Spinal cord (tissue), 10 donors: ENCODE data around the gene CEBPA. TPM values are rescaled to one million over a fixed set of nuclear protein-coding genes. Genes with fewer than 3 reads are reported as not detected.
A peak's percentile ranks its signal among the peaks of the same experiment; 100 is the strongest.

Source experiments
- DNase-seq, 6 donors: peaks; one replicate each; pipeline versions ENCODE4 v3.0.0 to v3.0.0-alpha.2; 2013 to 2015; ENCODE audit warnings: low spot score in 6 of 6, low read depth in 4 of 6
- H3K27ac ChIP-seq: one replicate; pipeline ENCODE4 v1.5.1; 2013; ENCODE audit warnings: low read depth, low read length, control low read depth
- H3K27me3 ChIP-seq: one replicate; pipeline ENCODE4 v1.6.1; 2013; ENCODE audit warnings: low read length; ENCODE audit not compliant: control insufficient read depth, insufficient read depth
- H3K36me3 ChIP-seq: one replicate; pipeline ENCODE4 v1.6.1; 2013; ENCODE audit warnings: low read length; ENCODE audit not compliant: control insufficient read depth, insufficient read depth
- H3K4me1 ChIP-seq: one replicate; pipeline ENCODE4 v1.6.1; 2013; ENCODE audit warnings: low read length; ENCODE audit not compliant: control insufficient read depth, insufficient read depth
- H3K4me3 ChIP-seq: one replicate; pipeline ENCODE4 v1.5.1; 2013; ENCODE audit warnings: low read depth, low read length, control low read depth
- H3K9me3 ChIP-seq: one replicate; pipeline ENCODE4 v1.6.1; 2013; ENCODE audit warnings: low read length; ENCODE audit not compliant: control insufficient read depth, insufficient read depth
- WGBS: methylation state at CpG from one replicate; pipeline ENCODE4 v1.1.5; 2013; ENCODE audit warnings: missing lambda C conversion rate; ENCODE audit not compliant: insufficient coverage; 5-methylcytosine and 5-hydroxymethylcytosine counted together
- long read RNA-seq, 4 donors: transcript quantifications; one replicate each; lab custom pipeline, GENCODE V29; 2026
- polyA plus RNA-seq, 2 donors: library from polyadenylated mRNA; unstranded; fragments of 120-200 nt; gene quantifications; one replicate each; pipeline ENCODE4 v1.2.1, GENCODE V29; 2013; ENCODE audit not compliant: insufficient read length in 2 of 2
- total RNA-seq, 2 donors: library from RNA; depleted of rRNA in 1 of 2; stranded (reverse); fragments of 120-200 nt in 1 of 2; fragments of >200 nt in 1 of 2; gene quantifications; one replicate each; pipeline versions ENCODE4 v1.2.3 to v1.2.4, GENCODE V29; 2013 to 2014
- donor health status: healthy.

Gene CEBPA
- total RNA-seq (1 to 10 TPM; 5.1 to 6.4 TPM), polyA plus RNA-seq (1 to 10 TPM; 6.0 to 6.7 TPM)
- long read RNA-seq, donor 1, transcript CEBPA-201 (1 exons, 2,631 nt) = major isoform, 13 of 13 reads
- long read RNA-seq, donor 1, partial matches to known transcripts = 0 of 13 reads
- long read RNA-seq, donor 1, other reads (novel, unspliced or antisense) = 0 of 13 reads
- long read RNA-seq, donor 2, transcript CEBPA-201 (1 exons, 2,631 nt) = major isoform, 5 of 5 reads
- long read RNA-seq, donor 2, partial matches to known transcripts = 0 of 5 reads
- long read RNA-seq, donor 2, other reads (novel, unspliced or antisense) = 0 of 5 reads
- long read RNA-seq, donor 3, partial matches to known transcripts = 0 of 4 reads
- long read RNA-seq, donor 3, other reads (novel, unspliced or antisense) = 0 of 4 reads
- long read RNA-seq, donor 4, transcript CEBPA-201 (1 exons, 2,631 nt) = major isoform, 54 of 54 reads
- long read RNA-seq, donor 4, partial matches to known transcripts = 0 of 54 reads
- long read RNA-seq, donor 4, other reads (novel, unspliced or antisense) = 0 of 54 reads

- H3K36me3 ChIP-seq = no peaks in the 10 kb centered on the region
- H3K4me3 ChIP-seq = peak within 1 kb of the TSS; percentile 42
- H3K4me1 ChIP-seq = peaks cover 28% of the 10 kb centered on the region
- no peak within 1 kb of the TSS for H3K27ac ChIP-seq
- under 1% methylated on average over 110 of the region's 111 CpGs for WGBS
- no peaks in the 10 kb centered on the region for H3K9me3 ChIP-seq
- DNase-seq = peak in 4 of 6 donors; percentile 48 to 91 (median 71)
- H3K27me3 ChIP-seq = peaks cover 51% of the 10 kb centered on the region
Observed at GRCh38 chr19:33302175-33302973, at the start of gene CEBPA. CEBPA (minus strand) TSS chr19:33302534; CDS start chr19:33302414, 120 bp downstream.

GRCh38 chr19:33350538-33351309 lies 48.4 kb upstream of the CEBPA start:
- DNase-seq = no peak

GRCh38 chr19:33349319-33350289 lies 47.3 kb upstream of the CEBPA start:
- H3K9me3 ChIP-seq = no peaks in the 10 kb centered on the region
- 100% methylated on average over 5 of the region's 12 CpGs for WGBS

More at GRCh38 chr19:33350538-33351309, 48.4 kb upstream of the CEBPA start:
- 82% methylated on average over 7 of the region's 12 CpGs for WGBS
- Histone ChIP-seq H3K27me3 (peaks cover 2% of the 10 kb centered on the region), H3K4me3 (no peak overlapping the region), H3K27ac (no peak overlapping the region), H3K36me3 (no peaks in the 10 kb centered on the region), H3K4me1 (no peaks in the 10 kb centered on the region), H3K9me3 (peaks cover 2% of the 10 kb centered on the region)

GRCh38 chr19:33348301-33349010 lies 46.1 kb upstream of the CEBPA start:
- peaks cover 5% of the 10 kb centered on the region for H3K27me3 ChIP-seq
- no peaks in the 10 kb centered on the region for H3K36me3 ChIP-seq
- no peak overlapping the region for H3K27ac ChIP-seq
- WGBS = 88% methylated on average over 7 of the region's 12 CpGs
- peaks cover 4% of the 10 kb centered on the region for H3K4me1 ChIP-seq
- no peak overlapping the region for H3K4me3 ChIP-seq
- H3K9me3 ChIP-seq = no peaks in the 10 kb centered on the region
- DNase-seq = no peak

More at GRCh38 chr19:33349319-33350289, 47.3 kb upstream of the CEBPA start:
- H3K4me1 ChIP-seq = no peaks in the 10 kb centered on the region
- no peak for DNase-seq
- H3K4me3 ChIP-seq = no peak overlapping the region
- no peak overlapping the region for H3K27ac ChIP-seq
- peaks cover 5% of the 10 kb centered on the region for H3K27me3 ChIP-seq
- no peaks in the 10 kb centered on the region for H3K36me3 ChIP-seq

- Histone ChIP-seq H3K27me3 (peaks cover 5% of the 10 kb centered on the region), H3K9me3 (no peaks in the 10 kb centered on the region), H3K27ac (no peak overlapping the region), H3K4me3 (no peak overlapping the region), H3K36me3 (no peaks in the 10 kb centered on the region), H3K4me1 (peaks cover 4% of the 10 kb centered on the region)
- 83% methylated on average over 10 of the region's 10 CpGs for WGBS
- no peak for DNase-seq
Observed at GRCh38 chr19:33347300-33347699, 45.0 kb upstream of the CEBPA start.

GRCh38 chr19:33346665-33347064 lies 44.3 kb upstream of the CEBPA start:
- peaks cover 4% of the 10 kb centered on the region for H3K4me1 ChIP-seq
- no peaks in the 10 kb centered on the region for H3K36me3 ChIP-seq

GRCh38 chr19:33345163-33345562 lies 42.8 kb upstream of the CEBPA start:
- Histone ChIP-seq H3K9me3 (no peaks in the 10 kb centered on the region), H3K36me3 (no peaks in the 10 kb centered on the region), H3K4me3 (no peak overlapping the region), H3K27ac (no peak overlapping the region), H3K27me3 (peaks cover 5% of the 10 kb centered on the region), H3K4me1 (peaks cover 4% of the 10 kb centered on the region)
- no peak for DNase-seq
- no CpG with 5 or more reads among the region's 6 CpGs for WGBS

More at GRCh38 chr19:33346665-33347064, 44.3 kb upstream of the CEBPA start:
- H3K4me3 ChIP-seq = no peak overlapping the region
- H3K27me3 ChIP-seq = peaks cover 5% of the 10 kb centered on the region
- DNase-seq = no peak
- no peaks in the 10 kb centered on the region for H3K9me3 ChIP-seq
- no peak overlapping the region for H3K27ac ChIP-seq

- H3K4me1 ChIP-seq = peaks cover 4% of the 10 kb centered on the region
- H3K27ac ChIP-seq = no peak overlapping the region
- no peak overlapping the region for H3K4me3 ChIP-seq
Observed at GRCh38 chr19:33344573-33344925, 42.2 kb upstream of the CEBPA start.

More at GRCh38 chr19:33344573-33344925, 42.2 kb upstream of the CEBPA start:
- WGBS = no CpG with 5 or more reads among the region's 4 CpGs
- Histone ChIP-seq H3K27me3 (peaks cover 5% of the 10 kb centered on the region), H3K9me3 (no peaks in the 10 kb centered on the region), H3K36me3 (no peaks in the 10 kb centered on the region)
- DNase-seq = peak in 1 of 6 donors; percentile 5
